ENCODE data around the gene ALPK3.

- TF ChIP-seq, protein P1, sequence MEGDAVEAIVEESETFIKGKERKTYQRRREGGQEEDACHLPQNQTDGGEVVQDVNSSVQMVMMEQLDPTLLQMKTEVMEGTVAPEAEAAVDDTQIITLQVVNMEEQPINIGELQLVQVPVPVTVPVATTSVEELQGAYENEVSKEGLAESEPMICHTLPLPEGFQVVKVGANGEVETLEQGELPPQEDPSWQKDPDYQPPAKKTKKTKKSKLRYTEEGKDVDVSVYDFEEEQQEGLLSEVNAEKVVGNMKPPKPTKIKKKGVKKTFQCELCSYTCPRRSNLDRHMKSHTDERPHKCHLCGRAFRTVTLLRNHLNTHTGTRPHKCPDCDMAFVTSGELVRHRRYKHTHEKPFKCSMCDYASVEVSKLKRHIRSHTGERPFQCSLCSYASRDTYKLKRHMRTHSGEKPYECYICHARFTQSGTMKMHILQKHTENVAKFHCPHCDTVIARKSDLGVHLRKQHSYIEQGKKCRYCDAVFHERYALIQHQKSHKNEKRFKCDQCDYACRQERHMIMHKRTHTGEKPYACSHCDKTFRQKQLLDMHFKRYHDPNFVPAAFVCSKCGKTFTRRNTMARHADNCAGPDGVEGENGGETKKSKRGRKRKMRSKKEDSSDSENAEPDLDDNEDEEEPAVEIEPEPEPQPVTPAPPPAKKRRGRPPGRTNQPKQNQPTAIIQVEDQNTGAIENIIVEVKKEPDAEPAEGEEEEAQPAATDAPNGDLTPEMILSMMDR (IDR thresholded peaks at IDR 0.05): no peak
- no peak for TF ChIP-seq POLR2A (IDR thresholded peaks at IDR 0.05)
Measured at GRCh38 chr15:84869510-84869909, 52.4 kb downstream of the ALPK3 start.
